WTC11 (cell line): Measurements from ENCODE around the gene ME2.

Source experiments
- ATF2 ChIP-seq: sonication (generic); formaldehyde crosslinking; IDR thresholded peaks from 2 replicates; pipeline ENCODE4 v1.8.1; 2022; ENCODE audit warnings: low read depth, missing genetic modification reagents, borderline replicate concordance
- ATF3 ChIP-seq: sonication (generic); formaldehyde crosslinking; conservative IDR thresholded peaks from 2 replicates; pipeline ENCODE4 v1.8.1; 2022; ENCODE audit warnings: mild to moderate bottlenecking, missing genetic modification reagents
- CREB1 ChIP-seq: sonication (generic); formaldehyde crosslinking; IDR thresholded peaks from 2 replicates; pipeline ENCODE4 v1.8.0; 2023; ENCODE audit warnings: mild to moderate bottlenecking, missing genetic modification reagents
- CTCF ChIP-seq: fragments of 200-600 bp; IDR thresholded peaks from 2 replicates; pipeline ENCODE4 v1.8.0; 2022; ENCODE audit warnings: antibody characterized with exemption
- ESRRA ChIP-seq: sonication (generic); formaldehyde crosslinking; IDR thresholded peaks from 2 replicates; pipeline ENCODE4 v1.8.1; 2022; ENCODE audit warnings: mild to moderate bottlenecking, missing genetic modification reagents, borderline replicate concordance
- HMGXB4 ChIP-seq: sonication (generic); formaldehyde crosslinking; IDR thresholded peaks from 2 replicates; pipeline ENCODE4 v1.8.1; 2023; ENCODE audit warnings: mild to moderate bottlenecking, moderate library complexity, missing genetic modification reagents
- MAX ChIP-seq: sonication (generic); formaldehyde crosslinking; IDR thresholded peaks from 2 replicates; pipeline ENCODE4 v1.8.0; 2022; ENCODE audit warnings: mild to moderate bottlenecking, missing genetic modification reagents
- MYBL2 ChIP-seq: sonication (generic); formaldehyde crosslinking; IDR thresholded peaks from 2 replicates; pipeline ENCODE4 v1.8.1; 2023; ENCODE audit warnings: mild to moderate bottlenecking, moderate library complexity, missing genetic modification reagents
- NFE2L1 ChIP-seq: sonication (generic); formaldehyde crosslinking; IDR thresholded peaks from 2 replicates; pipeline ENCODE4 v1.8.1; 2023; ENCODE audit warnings: missing genetic modification reagents
- NR2C2 ChIP-seq: sonication (generic); formaldehyde crosslinking; IDR thresholded peaks from 2 replicates; pipeline ENCODE4 v1.8.0; 2022; ENCODE audit warnings: mild to moderate bottlenecking, missing genetic modification reagents
- TEAD4 ChIP-seq: sonication (generic); formaldehyde crosslinking; IDR thresholded peaks from 2 replicates; pipeline ENCODE4 v1.8.0; 2022; ENCODE audit warnings: mild to moderate bottlenecking, missing genetic modification reagents
- ZBTB43 ChIP-seq: sonication (generic); formaldehyde crosslinking; IDR thresholded peaks from 2 replicates; pipeline ENCODE4 v1.8.1; 2023; ENCODE audit warnings: mild to moderate bottlenecking, missing genetic modification reagents
- ZNF121 ChIP-seq: sonication (generic); formaldehyde crosslinking; IDR thresholded peaks from 2 replicates; pipeline ENCODE4 v1.8.0; 2023; ENCODE audit warnings: missing genetic modification reagents
- ZNF423 ChIP-seq: fragments of 250-450 bp; sonication (Bioruptor Pico); IDR thresholded peaks from 2 replicates; pipeline ENCODE4 v2.1.2; 2022; ENCODE audit warnings: mild to moderate bottlenecking, moderate library complexity

GRCh38 chr18:50955253-50955652 is 76.3 kb downstream of the ME2 start:
- TF ChIP-seq ZBTB43 (no peak), TEAD4 (no peak), CREB1 (CRISPR knock-in tag) (no peak), CTCF (no peak), ESRRA (CRISPR knock-in tag) (no peak), ZNF121 (CRISPR knock-in tag) (no peak), NFE2L1 (no peak), MAX (CRISPR knock-in tag) (no peak), MYBL2 (CRISPR knock-in tag) (no peak), ATF3 (CRISPR knock-in tag) (no peak), NR2C2 (CRISPR knock-in tag) (no peak), HMGXB4 (CRISPR knock-in tag) (no peak), ZNF423 (no peak), ATF2 (CRISPR knock-in tag) (no peak)
